GM21825 (cell line): Measurements from ENCODE around the gene GULP1.
A peak's percentile ranks its signal among the peaks of the same experiment; 100 is the strongest.
"Not testable (repeated sequence)": the region's sequence is repeated elsewhere in the genome, so short reads cannot be mapped to it uniquely, and the experiment has no call there.

Source experiments
- ATAC-seq: cut with Tn5 transposase; IDR thresholded peaks from one replicate; pipeline ENCODE4 v1.9.1; 2021; ENCODE audit warnings: mild to moderate bottlenecking, moderate library complexity; ENCODE audit not compliant: unreplicated experiment

Gene GULP1

DNA sequence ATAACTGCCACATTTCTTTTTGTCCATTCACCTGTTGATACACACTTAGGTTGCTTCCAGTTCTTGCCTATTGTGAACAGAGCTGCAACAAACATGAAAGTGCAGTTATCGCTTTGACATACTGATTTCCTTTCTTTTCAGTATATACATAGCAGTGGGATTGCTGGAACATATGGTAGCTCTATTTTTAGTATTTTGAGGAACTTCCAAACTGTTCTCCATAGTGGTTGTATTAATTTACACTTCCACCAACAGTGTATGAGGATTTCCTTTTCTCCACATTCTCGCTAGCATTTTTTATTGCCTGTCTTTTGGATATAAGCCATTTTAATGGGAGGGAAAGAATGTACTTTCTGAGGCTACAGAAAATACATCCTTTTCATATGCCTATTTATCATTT lies 167.4 kb downstream of the GULP1 start:
- no peak for ATAC-seq

- not testable (repeated sequence) for ATAC-seq
Measured at GRCh38 chr2:188466078-188466477, 174.4 kb downstream of the GULP1 start.

- no peak for ATAC-seq
Measured at GRCh38 chr2:188466761-188467160, 175.1 kb downstream of the GULP1 start.

DNA sequence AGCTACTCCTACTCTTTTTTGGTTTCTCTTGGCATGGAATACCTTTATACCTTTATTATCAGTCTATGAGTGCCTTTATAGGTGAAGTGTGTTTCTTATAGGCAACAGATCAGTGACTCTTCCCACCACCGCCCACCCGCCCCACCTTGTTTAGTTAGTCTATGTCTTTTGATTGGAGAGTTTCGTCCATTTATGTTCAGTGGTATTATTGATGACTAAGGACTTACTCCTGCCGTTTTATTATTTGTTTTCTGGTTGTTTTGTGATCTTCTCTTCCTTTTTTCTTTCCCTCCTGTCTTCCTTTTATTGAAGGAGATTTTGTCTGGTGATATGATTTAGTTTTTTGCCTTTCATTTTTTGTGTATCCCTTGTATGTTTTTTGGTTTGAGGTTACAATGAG lies 179.5 kb downstream of the GULP1 start:
- no peak for ATAC-seq

DNA sequence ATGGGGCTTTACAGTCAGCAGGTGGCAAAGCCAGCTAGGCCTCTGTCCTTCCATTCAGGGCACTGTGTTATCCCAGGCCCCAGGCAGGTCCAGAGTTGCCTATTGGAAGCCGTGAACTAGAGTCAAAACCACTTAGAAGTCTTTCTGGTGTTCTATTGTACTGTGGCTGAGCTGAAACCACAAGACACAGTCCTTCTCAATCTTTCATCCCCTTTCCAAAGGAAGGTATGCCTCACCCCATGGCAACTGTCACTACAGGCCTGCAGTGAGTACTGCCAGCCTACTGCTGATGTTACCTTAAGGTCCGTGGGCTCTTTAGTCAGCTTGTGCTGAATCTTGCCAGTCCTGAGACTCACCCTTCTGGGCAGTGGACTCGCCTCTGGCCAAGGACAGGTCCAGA lies 181.6 kb downstream of the GULP1 start:
- ATAC-seq = no peak

DNA sequence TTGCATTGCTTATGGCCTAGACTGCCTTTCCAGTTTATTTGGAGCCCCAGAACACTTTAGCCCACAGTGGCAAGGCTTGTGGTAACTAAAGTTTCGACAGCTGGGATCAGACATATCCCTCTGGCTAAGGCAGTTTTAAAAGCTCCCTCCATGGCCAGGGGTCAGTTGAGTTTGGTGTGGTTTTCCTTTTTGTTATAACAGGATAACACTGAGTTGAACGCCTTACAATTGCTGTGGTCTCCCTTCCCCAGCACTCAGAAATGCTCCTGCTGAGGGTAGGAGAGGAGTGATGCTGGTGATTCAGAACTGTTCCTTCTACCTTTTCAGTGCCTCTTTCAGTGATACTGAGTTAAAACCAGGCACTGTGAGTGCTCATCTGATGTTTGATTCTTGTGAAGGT lies 182.6 kb downstream of the GULP1 start:
- no peak for ATAC-seq

DNA sequence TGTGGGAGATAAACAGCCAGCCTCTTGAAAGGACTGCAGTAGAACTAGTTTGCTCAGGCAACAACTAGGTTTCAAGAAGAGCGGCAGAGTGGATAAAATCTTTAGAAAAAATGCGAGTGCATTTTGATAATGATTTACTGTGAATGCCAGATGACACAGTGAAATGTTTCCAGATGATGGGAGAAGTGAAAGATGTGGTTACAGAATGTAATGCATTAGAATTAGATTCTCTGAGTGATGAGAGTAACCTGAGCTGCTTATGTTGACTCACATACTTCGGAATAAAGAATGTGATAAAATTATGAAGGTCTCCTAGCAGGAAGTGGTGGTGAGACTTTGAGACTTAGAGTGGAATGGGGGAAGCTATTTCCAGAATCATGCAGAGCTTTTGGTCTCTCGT lies 184.3 kb downstream of the GULP1 start:
- no peak for ATAC-seq

DNA sequence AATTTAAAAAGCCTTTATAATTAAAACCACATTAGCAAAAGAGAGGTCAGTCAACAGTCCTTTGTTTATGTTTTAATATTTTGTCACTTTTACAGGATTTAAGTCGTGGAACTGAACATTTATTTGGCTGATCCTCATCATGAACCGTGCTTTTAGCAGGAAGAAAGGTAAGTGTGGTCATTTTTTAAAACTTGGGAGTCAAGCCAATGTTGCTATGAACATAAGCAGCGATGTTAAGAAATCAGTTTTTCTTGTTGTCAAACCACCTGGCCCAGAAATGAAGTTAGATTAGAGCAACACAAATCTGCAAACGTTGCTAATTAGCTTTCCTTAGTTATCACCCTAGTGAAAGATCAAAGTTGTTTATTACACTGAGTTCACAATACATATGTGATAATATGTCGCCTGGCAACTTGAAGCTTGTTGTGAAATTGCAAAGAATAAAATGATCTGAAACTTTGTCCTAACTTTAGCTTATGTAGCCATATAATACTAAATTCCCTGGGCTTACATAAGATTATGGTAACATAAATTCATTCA lies 186.0 kb downstream of the GULP1 start:
- no peak for ATAC-seq

DNA sequence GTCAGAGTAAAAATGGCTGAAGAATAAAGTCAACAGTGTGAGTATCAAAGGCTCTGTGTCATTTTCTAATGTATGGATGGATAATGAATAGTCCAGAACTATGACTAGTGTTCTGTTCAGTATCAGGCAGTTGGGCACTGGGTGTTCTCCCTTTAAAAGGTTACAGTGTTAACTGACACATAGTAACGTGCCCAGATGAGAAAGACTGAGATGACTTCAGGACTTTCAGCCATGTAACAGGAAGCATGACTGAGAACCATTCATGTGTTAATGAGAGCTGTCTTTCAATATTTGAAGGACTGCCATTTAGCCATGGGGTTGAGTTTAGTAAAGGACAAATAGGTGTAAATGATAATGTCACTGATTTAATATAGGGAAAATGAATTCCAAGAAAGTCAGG lies 187.1 kb downstream of the GULP1 start:
- ATAC-seq = peak; percentile 99

DNA sequence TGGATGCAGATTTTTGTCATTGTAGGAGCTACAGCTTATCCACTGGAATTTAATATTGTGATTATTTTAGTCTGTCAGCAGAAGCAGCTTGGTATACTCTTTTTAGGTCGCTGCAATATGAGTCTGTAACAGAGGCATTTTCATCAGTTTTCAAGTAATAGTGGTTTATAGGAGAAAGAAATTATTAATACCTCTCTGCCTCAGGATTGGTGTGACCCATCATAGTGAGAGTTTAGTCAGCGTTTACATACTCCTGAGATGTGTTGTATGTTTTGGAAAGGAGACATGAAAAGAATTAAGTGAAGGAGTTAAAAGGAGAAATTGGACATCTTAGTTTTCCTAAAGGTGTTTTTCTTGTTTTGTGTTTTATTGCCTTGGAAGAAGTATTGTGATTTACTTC lies 189.8 kb downstream of the GULP1 start:
- ATAC-seq = no peak

- ATAC-seq = no peak
Measured at GRCh38 chr2:188485496-188485895, 193.8 kb downstream of the GULP1 start.

DNA sequence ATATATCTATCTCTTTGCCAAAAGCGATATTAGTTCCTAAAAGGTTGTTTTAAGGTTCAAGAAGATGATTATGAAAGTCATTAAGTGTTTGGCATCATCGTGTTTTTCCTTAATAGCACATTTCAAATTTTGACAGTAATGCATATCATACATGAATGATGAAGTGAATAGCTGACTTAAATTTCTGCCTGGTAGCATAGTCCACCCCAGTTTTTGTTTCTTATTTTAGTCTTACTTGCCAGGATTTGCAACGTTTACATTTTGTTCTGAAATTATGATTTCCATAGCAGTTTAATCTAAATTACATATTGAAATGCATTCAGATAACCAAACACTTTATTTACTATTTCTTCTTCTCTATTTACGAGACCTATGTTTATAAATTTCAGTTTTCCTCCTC lies 201.1 kb downstream of the GULP1 start:
- no peak for ATAC-seq

DNA sequence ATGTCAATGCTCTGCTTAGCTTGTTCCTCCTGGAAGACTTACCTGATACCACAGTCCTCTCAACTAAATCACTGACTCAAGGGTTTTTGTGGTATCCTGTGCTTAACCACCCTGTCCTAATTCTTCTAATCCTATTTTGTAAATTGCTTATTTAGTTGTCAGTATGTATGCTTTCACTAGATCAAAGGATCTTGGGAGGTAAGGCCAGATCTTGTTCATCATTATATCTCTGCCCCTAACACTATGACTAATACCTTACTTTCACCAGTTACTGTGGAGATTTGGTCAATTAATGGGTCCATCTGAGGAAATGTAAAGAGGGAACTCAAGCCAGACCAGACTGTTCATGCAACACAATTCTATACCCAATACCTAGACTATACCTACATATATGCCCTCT lies 203.2 kb downstream of the GULP1 start:
- no peak for ATAC-seq

DNA sequence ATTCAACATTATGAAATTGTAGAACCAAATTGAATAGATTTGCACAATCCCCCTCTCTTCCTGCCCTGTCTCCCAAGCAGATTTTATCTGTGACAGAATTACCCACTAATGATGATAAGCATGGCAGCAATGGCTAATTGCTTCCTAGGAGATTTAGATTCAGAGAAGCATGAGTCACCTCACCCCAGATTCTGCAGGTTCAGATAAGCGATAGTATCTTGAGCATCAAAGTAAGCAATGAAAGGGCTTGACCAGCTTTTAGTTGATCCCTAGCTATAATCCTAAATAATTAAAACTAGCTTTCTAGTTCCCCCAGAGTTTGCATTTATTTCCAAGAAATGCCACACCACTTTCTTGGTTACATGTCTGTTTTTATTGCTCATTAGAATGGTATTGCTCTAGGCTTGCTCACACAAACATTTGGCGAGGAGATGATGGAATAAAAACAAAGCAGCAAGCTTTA lies 204.3 kb downstream of the GULP1 start:
- no peak for ATAC-seq

DNA sequence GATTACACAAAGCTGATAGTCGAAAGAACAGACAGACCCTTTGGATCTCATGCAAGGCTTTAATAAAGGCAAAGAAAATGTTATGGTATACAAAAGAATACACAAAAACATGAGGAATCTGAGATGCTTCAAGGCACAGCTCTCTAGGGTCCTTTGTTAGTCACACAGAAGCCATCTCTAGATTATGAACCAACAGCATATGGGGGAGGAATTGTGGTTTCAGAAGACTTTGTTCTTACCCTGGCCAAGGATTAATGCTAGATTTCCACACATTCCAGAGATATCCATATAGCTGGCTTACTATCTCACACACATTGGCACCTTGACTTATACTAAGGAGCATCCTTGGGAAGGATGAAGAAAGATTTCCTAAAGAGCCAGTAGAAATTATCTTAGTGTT lies 206.1 kb downstream of the GULP1 start:
- no peak for ATAC-seq

DNA sequence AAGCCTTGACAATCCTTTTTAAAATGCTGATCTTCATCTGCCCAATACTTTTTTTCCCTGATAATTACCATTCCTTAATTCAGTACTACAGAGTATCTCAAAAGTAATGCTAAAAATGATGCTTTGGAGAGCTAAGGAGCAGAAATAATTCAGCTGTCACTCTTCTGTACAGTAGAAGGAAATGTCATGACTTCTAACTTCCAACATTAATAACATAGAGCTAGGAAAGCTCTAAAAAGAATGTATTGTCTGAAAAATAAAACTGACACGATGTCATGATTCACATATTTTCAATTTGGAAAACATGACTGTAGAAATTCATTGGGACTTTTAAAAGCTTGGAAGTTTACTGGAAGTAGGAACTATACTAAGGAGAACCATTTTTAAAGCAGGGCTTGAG lies 212.3 kb downstream of the GULP1 start:
- ATAC-seq = no peak

- ATAC-seq = no peak
Measured at GRCh38 chr2:188506843-188507242, 215.2 kb downstream of the GULP1 start.

- ATAC-seq = no peak
Measured at GRCh38 chr2:188511346-188511745, 219.7 kb downstream of the GULP1 start.

DNA sequence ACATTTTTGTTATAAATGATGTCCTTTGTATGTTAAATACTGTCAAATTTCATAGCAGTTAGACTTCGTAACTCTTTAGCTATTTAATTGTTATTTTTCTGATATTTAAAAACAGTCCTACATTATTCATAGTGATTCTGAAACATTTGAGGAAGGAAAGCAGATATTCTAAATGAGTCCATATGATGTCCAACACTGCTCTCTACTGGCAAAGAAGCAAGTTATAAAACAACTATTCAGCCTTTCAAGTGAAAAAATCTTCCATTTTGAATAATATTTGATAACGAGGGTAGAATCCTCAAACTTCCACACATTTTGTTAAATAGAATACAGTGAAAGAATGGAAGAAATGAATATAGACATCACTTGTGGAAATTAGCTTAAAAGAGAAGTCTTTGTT lies 220.8 kb downstream of the GULP1 start:
- no peak for ATAC-seq

DNA sequence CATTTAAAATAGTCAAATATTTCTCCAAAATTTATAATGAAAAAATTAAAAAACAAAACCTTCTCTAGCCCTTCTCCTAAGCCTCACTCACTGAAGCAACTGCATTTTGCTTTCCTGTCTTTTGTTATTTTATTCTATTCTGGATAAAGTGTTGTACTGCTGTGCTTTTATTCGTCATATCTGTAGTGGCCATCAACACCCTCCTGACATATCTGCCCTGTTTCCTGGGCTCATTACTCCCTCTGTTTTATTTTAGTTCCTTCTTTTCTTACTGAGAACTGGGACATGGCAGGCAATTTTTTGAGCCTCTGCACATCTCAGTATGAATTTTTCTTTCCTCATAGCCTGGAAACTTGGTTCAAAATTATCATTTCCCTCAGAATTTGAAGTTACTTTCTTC lies 224.2 kb downstream of the GULP1 start:
- ATAC-seq = no peak

DNA sequence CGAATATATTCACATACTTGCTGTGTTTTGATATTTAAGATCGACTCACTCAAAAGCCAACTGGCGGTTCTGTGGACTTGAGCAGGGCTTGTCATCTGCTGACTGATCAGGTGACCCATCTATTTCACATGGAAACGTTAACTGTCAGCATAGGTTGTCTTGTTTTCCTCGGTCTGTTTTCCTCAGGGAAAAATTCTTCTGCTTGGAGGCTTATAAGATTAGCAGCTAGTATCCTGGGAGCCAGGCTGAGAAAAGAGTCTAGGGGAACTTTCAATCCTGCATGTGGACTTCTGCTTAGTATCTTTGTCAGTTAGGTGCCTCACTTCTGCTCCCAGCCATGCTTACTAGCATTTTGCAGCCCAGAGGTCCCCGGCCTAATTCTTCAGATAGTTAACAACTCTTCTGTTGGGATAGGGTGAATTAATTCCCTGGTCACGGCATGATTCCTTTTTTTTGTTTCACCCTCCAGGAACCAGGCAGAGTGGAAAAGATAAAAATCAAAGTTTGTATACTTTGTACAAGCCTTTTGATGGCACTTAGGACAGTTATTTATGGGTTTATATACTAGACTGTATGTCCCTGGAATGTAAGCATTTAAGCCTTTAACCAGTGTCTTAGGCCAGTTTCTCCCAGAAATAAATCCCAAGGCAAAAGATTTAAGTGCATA lies 226.0 kb downstream of the GULP1 start:
- ATAC-seq = no peak

DNA sequence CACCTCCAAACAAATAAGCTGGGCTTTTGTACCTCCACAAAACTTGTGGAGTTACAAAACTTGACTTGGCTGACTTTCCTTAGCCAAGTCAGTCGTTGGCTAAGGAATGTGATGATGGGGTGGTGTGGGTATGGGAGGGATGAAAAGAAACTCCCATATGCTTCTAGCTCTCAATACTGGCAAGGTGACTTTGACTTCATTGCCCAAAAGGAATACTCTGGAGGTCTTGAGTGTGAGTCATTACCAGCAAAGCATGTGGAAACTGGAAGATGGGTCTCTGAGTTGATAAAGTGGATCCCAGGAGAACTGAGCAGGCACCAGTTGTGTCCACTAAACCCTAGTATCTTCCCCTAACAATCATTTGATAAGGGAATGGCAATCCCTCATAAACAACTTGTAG lies 226.7 kb downstream of the GULP1 start:
- no peak for ATAC-seq

DNA sequence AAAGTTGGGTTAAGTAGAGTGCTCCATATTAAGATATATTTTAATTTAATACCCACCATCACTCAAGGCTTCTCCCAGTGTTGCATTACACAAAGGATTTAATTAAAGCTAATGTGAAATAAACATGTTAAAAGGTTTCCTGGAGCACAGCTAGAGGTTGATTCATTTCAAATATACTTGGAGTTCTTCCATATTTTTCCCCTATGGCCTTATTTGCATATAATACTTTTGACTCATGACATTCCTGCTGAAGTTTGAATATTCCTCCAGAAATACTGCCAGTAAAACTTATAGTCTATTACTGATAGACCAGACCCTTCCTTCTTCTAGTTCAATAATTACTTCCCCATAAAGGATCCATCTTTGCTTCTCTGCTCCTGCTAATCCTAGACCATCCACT lies 227.5 kb downstream of the GULP1 start:
- ATAC-seq = no peak
